GM12891 (cell line): Measurements from ENCODE around the gene GLOD5.

ENCODE experiments used
- DNase-seq: peaks from one replicate; pipeline ENCODE4 v3.0.0; 2011; ENCODE audit warnings: low spot score; ENCODE audit not compliant: insufficient read length
- FAIRE-seq: peaks from 2 replicates; lab custom pipeline; 2011; peaks lifted over from hg19 to GRCh38; lab: Jason Lieb, UNC
- PAX5 ChIP-seq: IDR thresholded peaks from 2 replicates; pipeline ENCODE4 v1.6.1; 2011; ENCODE audit warnings: low read length, moderate library complexity, mild to moderate bottlenecking; ENCODE audit not compliant: insufficient read depth, severe bottlenecking
- POLR2A ChIP-seq: IDR thresholded peaks from 2 replicates; pipeline ENCODE4 v1.6.1; 2011; ENCODE audit warnings: low read depth, low read length, control low read depth
- POLR2AphosphoS5 ChIP-seq: IDR thresholded peaks from 2 replicates; pipeline ENCODE4 v1.6.1; 2011; ENCODE audit warnings: low read depth, low read length, control low read depth
- POU2F2 ChIP-seq: IDR thresholded peaks from 2 replicates; pipeline ENCODE4 v1.6.1; 2011; ENCODE audit warnings: low read depth, mild to moderate bottlenecking, control low read depth, low read length, moderate library complexity
- SPI1 ChIP-seq: IDR thresholded peaks from 2 replicates; pipeline ENCODE4 v1.6.1; 2011; ENCODE audit warnings: low read depth, low read length, control low read depth
- TAF1 ChIP-seq: IDR thresholded peaks from 2 replicates; pipeline ENCODE4 v1.6.1; 2011; ENCODE audit warnings: low read depth, low read length, control low read depth

The GLOD5 gene

GRCh38 chrX:48782795-48783194 is 21.2 kb downstream of the GLOD5 start:
- no peak for FAIRE-seq
- no peak for TF ChIP-seq POLR2AphosphoS5
- DNase-seq = no peak

DNA sequence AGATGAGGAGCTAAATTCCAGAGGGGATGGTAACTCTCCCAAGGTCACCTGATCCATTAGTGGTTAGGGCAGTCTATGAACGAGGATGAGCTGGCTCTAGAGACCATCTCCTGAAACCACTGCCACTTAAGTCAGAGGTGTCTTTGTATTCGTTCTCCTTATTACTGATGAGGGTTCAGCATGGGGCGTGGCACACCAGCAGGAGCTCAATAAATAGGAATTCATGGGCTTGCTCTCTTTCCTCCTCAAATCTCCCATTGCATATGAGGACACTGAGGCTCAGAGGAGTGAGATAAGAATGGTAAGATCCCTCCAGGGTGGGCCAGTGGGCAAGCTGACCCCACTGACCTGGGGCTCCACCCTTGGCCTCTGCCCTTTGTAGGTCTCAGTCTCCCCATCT is 23.2 kb downstream of the GLOD5 start:
- DNase-seq = no peak
- no peak for FAIRE-seq
- TF ChIP-seq POLR2AphosphoS5 (no peak), PAX5 (no peak), POU2F2 (no peak), SPI1 (no peak), TAF1 (no peak), POLR2A (no peak)

- TF ChIP-seq PAX5 (no peak), POLR2AphosphoS5 (no peak), TAF1 (no peak), SPI1 (no peak), POU2F2 (no peak), POLR2A (no peak)
- no peak for DNase-seq
- FAIRE-seq = no peak
Measured at GRCh38 chrX:48785186-48785539, 23.6 kb downstream of the GLOD5 start.

- FAIRE-seq (no peak), DNase-seq (no peak)
- TF ChIP-seq POLR2A (no peak), SPI1 (no peak), PAX5 (no peak), POU2F2 (no peak), TAF1 (no peak), POLR2AphosphoS5 (no peak)
Measured at GRCh38 chrX:48785540-48786214, 24.1 kb downstream of the GLOD5 start.

GRCh38 chrX:48786341-48786800 is 24.8 kb downstream of the GLOD5 start, which contains the start of gene GATA1:
GATA1 (plus strand) TSS chrX:48786590; CDS start chrX:48791110, 4,520 bp downstream.
- FAIRE-seq = no peak
- no peak for DNase-seq
- TF ChIP-seq TAF1 = no peak
- TF ChIP-seq POLR2A = no peak
- no peak for TF ChIP-seq POLR2AphosphoS5
- TF ChIP-seq POU2F2 = no peak
- TF ChIP-seq SPI1 = no peak
- TF ChIP-seq PAX5 = no peak

DNA sequence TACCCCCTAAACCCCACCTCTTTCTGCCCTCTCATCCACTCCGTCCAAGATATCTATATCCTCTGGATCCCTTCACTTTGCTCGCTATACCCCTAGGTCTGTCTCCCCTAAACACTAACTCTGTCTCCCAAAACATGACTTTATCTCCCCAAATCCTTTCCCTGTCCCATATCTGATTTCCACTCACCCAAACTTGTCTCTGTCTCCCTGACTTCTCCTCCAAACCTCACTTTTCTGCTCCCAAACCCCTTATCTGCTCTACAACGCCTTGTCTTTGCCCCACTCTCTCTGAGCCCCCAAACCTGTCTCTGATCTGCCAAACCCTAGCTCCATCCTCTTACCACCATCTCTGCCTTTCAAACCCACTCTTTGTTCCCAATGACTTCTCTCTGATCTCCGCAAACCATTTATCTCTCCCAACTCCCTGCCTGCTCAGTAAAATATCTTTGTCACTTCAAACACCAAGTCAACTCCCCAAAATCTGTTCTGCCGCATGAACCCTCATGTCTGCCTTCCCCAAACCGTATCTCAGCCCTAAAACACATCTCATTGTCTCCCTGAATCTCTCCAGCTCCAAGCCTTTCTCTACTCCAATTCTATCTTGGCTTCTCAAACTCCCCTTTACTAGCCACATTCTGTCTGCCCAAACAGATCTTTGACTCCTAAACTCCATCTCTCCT is 25.4 kb downstream of the GLOD5 start:
- no peak for DNase-seq
- FAIRE-seq = no peak
- no peak for TF ChIP-seq SPI1
- no peak for TF ChIP-seq POLR2A
- no peak for TF ChIP-seq POLR2AphosphoS5
- TF ChIP-seq TAF1 = no peak
- no peak for TF ChIP-seq PAX5
- TF ChIP-seq POU2F2 = no peak

DNA sequence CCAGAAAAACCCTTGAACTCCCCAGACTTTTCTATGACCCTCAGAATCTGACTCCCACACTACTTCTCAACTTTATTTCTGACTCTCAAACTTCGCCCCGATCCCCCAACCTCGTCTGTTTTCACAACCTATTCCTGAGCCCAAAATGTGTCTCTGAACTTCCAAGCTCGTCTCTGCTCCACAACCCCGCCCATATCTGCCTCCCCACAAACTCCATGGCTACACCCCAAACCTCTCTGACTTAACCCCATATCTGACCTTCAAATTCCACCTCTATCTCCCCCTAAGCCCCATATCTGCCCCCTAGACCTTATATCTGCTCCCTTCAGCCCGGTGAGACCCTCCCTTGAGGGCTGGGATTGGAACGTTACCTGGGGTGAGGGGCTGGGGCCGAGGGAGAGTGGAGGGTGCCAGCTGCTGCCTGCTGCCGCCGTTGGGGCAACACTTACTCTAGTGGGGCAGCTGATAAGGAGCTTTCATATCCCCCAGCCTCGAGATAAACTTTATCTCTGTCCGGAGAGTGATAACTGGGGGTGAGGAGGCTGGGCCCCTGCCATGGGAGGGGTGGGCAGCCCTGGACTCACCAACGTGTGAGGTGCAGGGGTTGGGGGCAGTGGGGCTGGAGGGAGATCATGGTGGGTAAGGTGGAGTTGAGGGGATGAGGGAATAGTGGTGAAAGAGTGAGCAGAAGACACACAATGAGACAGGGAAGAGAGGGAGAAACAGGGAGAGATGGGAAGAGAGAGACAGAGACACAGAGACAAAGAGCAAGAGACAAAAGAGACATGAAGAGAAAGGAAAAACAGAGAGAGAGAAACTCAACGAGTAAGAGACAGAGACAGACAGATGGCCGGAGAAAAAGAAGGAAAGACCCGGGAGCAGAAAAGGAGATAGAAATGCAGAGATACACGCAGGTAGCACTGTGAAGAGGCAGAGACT is 26.2 kb downstream of the GLOD5 start:
- DNase-seq = no peak

GRCh38 chrX:48789366-48790220 is 28.0 kb downstream of the GLOD5 start:
- DNase-seq (no peak), FAIRE-seq (no peak)
- TF ChIP-seq POLR2AphosphoS5 = no peak
- no peak for TF ChIP-seq SPI1
- no peak for TF ChIP-seq TAF1
- no peak for TF ChIP-seq POLR2A
- no peak for TF ChIP-seq POU2F2
- TF ChIP-seq PAX5 = no peak

More for the DNA sequence above, 26.2 kb downstream of the GLOD5 start:
- no peak for FAIRE-seq
- TF ChIP-seq POU2F2 = no peak
- TF ChIP-seq PAX5 = no peak

- no peak for FAIRE-seq
- no peak for DNase-seq
- no peak for TF ChIP-seq POLR2AphosphoS5
- TF ChIP-seq POLR2A = no peak
- no peak for TF ChIP-seq PAX5
- TF ChIP-seq TAF1 = no peak
- no peak for TF ChIP-seq POU2F2
- TF ChIP-seq SPI1 = no peak
Measured at GRCh38 chrX:48790477-48790876, 28.9 kb downstream of the GLOD5 start.
